Stomach (tissue), 9 donors: ENCODE results near the gene HES3. TPM values are rescaled to one million over a fixed set of nuclear protein-coding genes. Genes with fewer than 3 reads are reported as not detected.

ENCODE experiments used
- DNase-seq, 2 donors: peaks; one replicate each; pipeline versions ENCODE4 v3.0.0 to v3.0.0-alpha.2; 2013 to 2019
- H3K27ac ChIP-seq, 5 donors: fragments of 200-600 bp in 4 of 5; sonication (generic) in 4 of 5; one replicate each; pipeline ENCODE4 v1.5.1; 2013 to 2019; ENCODE audit warnings: mild to moderate bottlenecking in 1 of 5, moderate library complexity in 1 of 5
- H3K27me3 ChIP-seq, 3 donors: fragments of 200-600 bp; sonication (generic); one replicate each; pipeline ENCODE4 v1.5.1; 2017 to 2019; ENCODE audit warnings: mixed run types in 1 of 3
- H3K36me3 ChIP-seq, 4 donors: fragments of 200-600 bp; sonication (generic); 1 replicate in 3 of 4; 2 replicates in 1 of 4; pipeline ENCODE4 v1.5.1; 2016 to 2019
- H3K4me1 ChIP-seq, 4 donors: fragments of 200-600 bp; sonication (generic); one replicate each; pipeline ENCODE4 v1.5.1; 2016 to 2019
- H3K4me3 ChIP-seq, 4 donors: fragments of 200-600 bp; sonication (generic) in 3 of 4; one replicate each; pipeline ENCODE4 v1.5.1; 2016 to 2019; ENCODE audit warnings: mild to moderate bottlenecking in 1 of 4
- H3K9me3 ChIP-seq, 4 donors: fragments of 200-600 bp; sonication (generic); one replicate each; pipeline ENCODE4 v1.5.1; 2016 to 2019
- EP300 ChIP-seq: sonication (generic); formaldehyde crosslinking; IDR thresholded peaks from one replicate; pipeline ENCODE4 v1.6.1; 2017; ENCODE audit warnings: antibody characterized with exemption
- POLR2A ChIP-seq, 4 donors: fragments of 450-650 bp; IDR thresholded peaks; one replicate each; pipeline ENCODE4 v1.6.1; 2016; ENCODE audit warnings: antibody characterized with exemption in 4 of 4, control low read depth in 2 of 4, mild to moderate bottlenecking in 1 of 4, moderate library complexity in 1 of 4
- POLR2AphosphoS5 ChIP-seq, 3 donors: sonication (generic); formaldehyde crosslinking; IDR thresholded peaks; one replicate each; pipeline ENCODE4 v1.6.1; 2016; ENCODE audit warnings: antibody characterized with exemption in 3 of 3
- WGBS, 5 donors: extraction: QIAGEN DNeasy Blood & Tissue Kit in 3 of 5; methylation state at CpG; one replicate each; pipeline versions ENCODE4 v1.1.5 to v1.1.7; 2013 to 2018; 5-methylcytosine and 5-hydroxymethylcytosine counted together
- intact Hi-C: fragments of 100-400 bp; cut with DNase I; formaldehyde crosslinking; loops from one replicate; pipeline ENCODE4 v1.15.1; 2023; ENCODE audit warnings: low total_unique reads
- polyA plus RNA-seq, 3 donors: library from polyadenylated mRNA; stranded (reverse); fragments of 200-250 nt; gene quantifications; one replicate each; pipeline ENCODE4 v1.2.3, GENCODE V29; 2013
- total RNA-seq, 5 donors: library from RNA; depleted of rRNA; stranded (reverse); fragments of >200 nt; gene quantifications; one replicate each; pipeline versions ENCODE4 v1.1.0 to v1.2.3, GENCODE V29; 2014 to 2016
- TF ChIP-seq, protein P1 (sequence below), 7 experiments: fragments of 450-650 bp in 4 of 7; fragments of 200-600 bp in 3 of 7; sonication (generic) in 3 of 7; IDR thresholded peaks; one replicate each; pipeline ENCODE4 v1.5.1; 2016 to 2019; ENCODE audit warnings: antibody characterized with exemption in 7 of 7, control low read depth in 2 of 7, mild to moderate bottlenecking in 1 of 7
- donor health status: healthy with polysubstance abuse.
- donor health status: Bipolar disorder and iron deficiency.
- donor health status: healthy.

The HES3 gene
- total and polyA plus RNA-seq, 8 donors, result not detected

DNA sequence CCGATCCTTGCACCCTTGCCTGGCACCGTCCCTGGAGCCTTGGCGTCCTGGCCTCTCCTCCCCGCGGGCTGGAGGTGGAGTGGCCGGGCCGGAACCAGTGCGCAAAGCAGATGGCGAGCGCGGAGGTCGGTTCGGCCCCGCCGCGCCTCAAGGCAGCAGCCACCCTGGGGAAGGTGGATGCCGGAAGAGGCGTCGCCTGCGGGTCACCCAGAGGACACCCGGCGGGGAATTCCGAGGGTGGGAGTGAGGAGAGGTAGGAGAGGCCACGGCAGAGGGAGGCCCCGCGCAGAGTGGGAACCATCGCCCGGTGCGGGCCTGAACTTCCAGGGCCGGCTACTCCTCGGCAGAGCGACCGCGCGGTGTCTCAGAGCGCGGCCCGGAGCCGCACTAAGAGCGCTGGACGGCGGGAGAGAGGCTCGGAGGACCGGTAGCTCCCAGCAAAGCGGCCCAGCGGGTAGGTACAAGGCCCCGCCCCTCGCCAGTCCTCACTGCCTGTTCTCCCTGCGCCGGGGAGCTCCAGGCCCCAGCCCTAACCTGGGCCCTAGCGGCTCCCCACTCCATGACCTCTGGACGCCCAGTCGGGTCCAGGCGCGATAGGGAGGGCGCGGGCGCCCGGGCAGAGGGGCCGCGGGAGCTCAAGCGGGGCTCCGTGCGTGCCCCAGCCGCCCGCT is 38.0 kb upstream of the HES3 start, which contains the start of gene RNF207:
RNF207 (plus strand) TSS at position 271 of the 671 bp plus-strand sequence. CDS start 417 bp downstream, outside the sequence.
- DNase-seq, result peak; percentile 75 to 92
- H3K4me3 ChIP-seq, result peak within 1 kb of the TSS; percentile 58 to 78 (median 58)
- H3K36me3 ChIP-seq, result peaks cover 0 to 11% (median 4%) of the 10 kb centered on the region in 4 donors
- no peaks in the 10 kb centered on the region for H3K9me3 ChIP-seq
- peaks cover 37 to 54% (median 48%) of the 10 kb centered on the region in 4 donors for H3K4me1 ChIP-seq
- intact Hi-C loops, result loop anchor here (10.0 kb wide), 1 partner anchor 211 kb away; the partner anchor contains the start of gene NPHP4
- WGBS, 5 donors, result 0 to 2% (median 1%) methylated on average over 11 to 66 of the region's 66 CpGs
- H3K27me3 ChIP-seq, result peaks cover 0 to 41% (median 0%) of the 10 kb centered on the region in 3 donors
- TF ChIP-seq EP300 (no peak), POLR2A (IDR thresholded peaks at IDR 0.05) (peak in 1 of 4 donors; percentile 32), POLR2AphosphoS5 (IDR thresholded peaks at IDR 0.05) (peak in 2 of 3 donors; percentile 63 to 66)
- TF ChIP-seq, protein P1, sequence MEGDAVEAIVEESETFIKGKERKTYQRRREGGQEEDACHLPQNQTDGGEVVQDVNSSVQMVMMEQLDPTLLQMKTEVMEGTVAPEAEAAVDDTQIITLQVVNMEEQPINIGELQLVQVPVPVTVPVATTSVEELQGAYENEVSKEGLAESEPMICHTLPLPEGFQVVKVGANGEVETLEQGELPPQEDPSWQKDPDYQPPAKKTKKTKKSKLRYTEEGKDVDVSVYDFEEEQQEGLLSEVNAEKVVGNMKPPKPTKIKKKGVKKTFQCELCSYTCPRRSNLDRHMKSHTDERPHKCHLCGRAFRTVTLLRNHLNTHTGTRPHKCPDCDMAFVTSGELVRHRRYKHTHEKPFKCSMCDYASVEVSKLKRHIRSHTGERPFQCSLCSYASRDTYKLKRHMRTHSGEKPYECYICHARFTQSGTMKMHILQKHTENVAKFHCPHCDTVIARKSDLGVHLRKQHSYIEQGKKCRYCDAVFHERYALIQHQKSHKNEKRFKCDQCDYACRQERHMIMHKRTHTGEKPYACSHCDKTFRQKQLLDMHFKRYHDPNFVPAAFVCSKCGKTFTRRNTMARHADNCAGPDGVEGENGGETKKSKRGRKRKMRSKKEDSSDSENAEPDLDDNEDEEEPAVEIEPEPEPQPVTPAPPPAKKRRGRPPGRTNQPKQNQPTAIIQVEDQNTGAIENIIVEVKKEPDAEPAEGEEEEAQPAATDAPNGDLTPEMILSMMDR (IDR thresholded peaks at IDR 0.05), result no peak
- peak within 1 kb of the TSS; percentile 78 to 81 (median 80) for H3K27ac ChIP-seq

DNA sequence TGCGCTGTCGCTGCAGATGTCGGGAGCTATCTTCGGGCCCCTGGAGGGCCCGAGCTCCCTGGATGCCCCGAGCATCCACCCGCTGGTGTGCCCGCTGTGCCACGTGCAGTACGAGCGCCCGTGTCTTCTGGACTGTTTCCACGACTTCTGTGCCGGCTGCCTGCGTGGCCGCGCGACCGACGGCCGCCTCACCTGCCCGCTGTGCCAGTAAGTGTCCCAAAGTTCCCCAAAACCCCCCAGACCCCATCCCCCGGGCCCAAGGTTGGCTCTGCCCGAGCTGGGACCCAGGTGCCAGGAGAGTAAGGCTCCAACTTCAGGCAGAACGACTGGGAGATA is 37.5 kb upstream of the HES3 start:
- Histone ChIP-seq H3K4me3 (peak overlapping the region; percentile 58 to 78 (median 58)), H3K4me1 (peaks cover 37 to 54% (median 48%) of the 10 kb centered on the region in 4 donors), H3K36me3 (peaks cover 0 to 16% (median 9%) of the 10 kb centered on the region in 4 donors), H3K9me3 (no peaks in the 10 kb centered on the region), H3K27ac (peak overlapping the region; percentile 78 to 81 (median 80)), H3K27me3 (peaks cover 0 to 41% (median 0%) of the 10 kb centered on the region in 3 donors)
- TF ChIP-seq EP300, result no peak
- TF ChIP-seq, protein P1 (IDR thresholded peaks at IDR 0.05), result no peak
- TF ChIP-seq POLR2AphosphoS5 (IDR thresholded peaks at IDR 0.05), result no peak
- no peak for TF ChIP-seq POLR2A (IDR thresholded peaks at IDR 0.05)
- no peak for DNase-seq
- WGBS, 5 donors, result 4 to 20% (median 13%) methylated on average over 9 to 25 of the region's 25 CpGs
- intact Hi-C loops, result loop anchor here (10.0 kb wide), 1 partner anchor 212 kb away; the partner anchor contains the start of gene NPHP4

DNA sequence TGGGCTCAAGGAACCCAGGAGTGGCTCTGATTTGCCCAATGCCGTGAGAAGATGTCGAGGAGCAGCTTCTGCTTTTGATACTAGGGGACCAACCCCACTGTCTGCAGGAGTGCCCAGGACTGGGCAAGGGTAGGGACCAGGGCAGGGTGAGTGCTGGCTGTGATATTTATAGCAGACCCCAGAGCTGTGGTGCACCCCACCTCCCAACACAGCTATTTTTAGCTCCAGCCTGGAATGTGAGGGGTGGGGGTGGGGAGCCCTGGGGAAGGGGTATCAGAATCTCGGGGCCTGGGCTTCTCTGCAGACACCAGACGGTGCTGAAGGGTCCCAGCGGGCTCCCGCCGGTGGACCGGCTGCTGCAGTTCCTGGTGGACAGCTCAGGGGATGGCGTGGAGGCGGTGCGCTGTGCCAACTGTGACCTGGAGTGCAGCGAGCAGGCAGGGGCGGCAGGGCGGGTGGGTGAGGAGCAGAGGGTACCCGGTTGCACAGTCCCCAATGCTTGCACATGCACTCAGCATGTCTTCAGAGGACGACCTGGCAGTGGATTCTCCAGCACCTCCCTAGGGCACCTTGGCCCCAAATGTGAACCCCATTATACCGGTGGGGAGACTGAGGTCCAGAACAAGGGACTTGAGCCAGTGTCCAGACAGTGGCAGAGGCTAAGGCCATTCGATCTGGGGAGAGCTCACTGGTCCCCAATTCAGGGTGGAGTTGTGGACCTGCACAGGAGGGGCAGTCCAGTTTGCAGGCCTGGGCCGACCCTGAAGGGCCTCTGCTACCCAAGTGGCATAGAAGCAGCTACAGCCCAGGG is 36.7 kb upstream of the HES3 start:
- Histone ChIP-seq H3K4me1 (peaks cover 37 to 54% (median 48%) of the 10 kb centered on the region in 4 donors), H3K9me3 (no peaks in the 10 kb centered on the region), H3K4me3 (peak overlapping the region; percentile 58 to 78 (median 58)), H3K27ac (no peak overlapping the region), H3K27me3 (peaks cover 0 to 41% (median 0%) of the 10 kb centered on the region in 3 donors), H3K36me3 (peaks cover 0 to 24% (median 16%) of the 10 kb centered on the region in 4 donors)
- WGBS, 5 donors, result 83 to 93% (median 86%) methylated on average over 15 to 19 of the region's 19 CpGs
- TF ChIP-seq, protein P1 (IDR thresholded peaks at IDR 0.05), result no peak
- DNase-seq, result no peak
- intact Hi-C loops, result loop anchor here (10.0 kb wide), 1 partner anchor 212 kb away; the partner anchor contains the start of gene NPHP4

DNA sequence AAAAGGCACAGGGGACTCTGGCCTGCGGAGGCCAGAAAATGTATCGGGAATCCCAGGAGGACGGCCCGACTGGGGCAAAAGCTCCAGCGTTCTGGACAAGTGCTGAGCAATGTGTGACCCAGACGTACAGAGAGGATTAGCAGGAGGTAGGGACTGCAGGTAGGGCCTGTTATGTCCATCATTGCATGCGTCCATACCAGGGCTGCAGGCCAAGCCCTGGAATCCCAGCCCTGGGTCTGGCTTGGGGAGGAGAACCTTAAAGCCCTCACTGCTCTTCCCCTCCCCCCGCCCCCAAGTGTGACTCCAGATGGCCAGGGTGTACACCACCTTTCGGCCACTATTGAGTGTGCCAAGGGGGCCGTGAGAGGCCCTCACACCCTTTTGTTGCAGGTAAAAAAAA is 36.1 kb upstream of the HES3 start:
- Histone ChIP-seq H3K36me3 (peaks cover 0 to 28% (median 22%) of the 10 kb centered on the region in 4 donors), H3K27me3 (peaks cover 0 to 41% (median 0%) of the 10 kb centered on the region in 3 donors), H3K27ac (no peak overlapping the region), H3K9me3 (no peaks in the 10 kb centered on the region), H3K4me1 (peaks cover 37 to 54% (median 48%) of the 10 kb centered on the region in 4 donors), H3K4me3 (no peak overlapping the region)
- no peak for TF ChIP-seq EP300
- TF ChIP-seq POLR2AphosphoS5 (IDR thresholded peaks at IDR 0.05), result no peak
- TF ChIP-seq, protein P1 (IDR thresholded peaks at IDR 0.05), result no peak
- no peak for TF ChIP-seq POLR2A (IDR thresholded peaks at IDR 0.05)
- DNase-seq, result no peak
- intact Hi-C loops, result loop anchor here (10.0 kb wide), 1 partner anchor 213 kb away; the partner anchor contains the start of gene NPHP4
- WGBS, 5 donors, result 87 to 95% (median 89%) methylated on average over 10 of the region's 10 CpGs
